Mucosa of descending colon (tissue), 3 donors: ENCODE results near the gene GJB6. TPM values are rescaled to one million over a fixed set of nuclear protein-coding genes. Genes with fewer than 3 reads are reported as not detected.

Experiments
- ATAC-seq: fragments of 200-7000 bp; cut with Tn5 transposase; one replicate; pipeline ENCODE4 v1.9.1; 2020; ENCODE audit warnings: mild to moderate bottlenecking, moderate library complexity
- DNase-seq, 3 donors: peaks; one replicate each; pipeline ENCODE4 v3.0.0-alpha.2; 2020
- H3K36me3 ChIP-seq: fragments of 200-600 bp; one replicate; pipeline ENCODE4 v1.8.0; 2021; ENCODE audit warnings: low read depth, mild to moderate bottlenecking
- H3K4me1 ChIP-seq: fragments of 200-600 bp; one replicate; pipeline ENCODE4 v1.8.0; 2021; ENCODE audit warnings: low read depth, mild to moderate bottlenecking
- H3K4me3 ChIP-seq: fragments of 200-600 bp; one replicate; pipeline ENCODE4 v1.8.0; 2021; ENCODE audit warnings: mild to moderate bottlenecking
- H3K9me3 ChIP-seq: fragments of 200-600 bp; one replicate; pipeline ENCODE4 v1.8.0; 2021; ENCODE audit warnings: mild to moderate bottlenecking
- intact Hi-C, 2 donors: fragments of 100-400 bp; cut with DNase I in 1 of 2; cut with micrococcal nuclease in 1 of 2; formaldehyde crosslinking; loops; one replicate each; pipeline versions ENCODE4 v1.11.0 to v1.11.1; 2022; cut with DNase I, micrococcal nuclease
- total RNA-seq, 3 donors: library from RNA; stranded (reverse); fragmentation: NEBNext Ultra II Directional in 2 of 3; extraction: Animal tissue kit (Norgen Biotek cat#: 25700) in 2 of 3; gene quantifications; one replicate each; pipeline versions ENCODE4 v1.2.1 to v1.2.4, GENCODE V29; 2021 to 2023
- TF ChIP-seq, protein P1 (sequence below): fragments of 200-600 bp; IDR thresholded peaks from one replicate; pipeline ENCODE4 v1.8.0; 2022; ENCODE audit warnings: antibody characterized with exemption, mild to moderate bottlenecking
- donor health status: DM: no; HTN: no; CAD: no; lungs with moderate emphysema.
- donor health status: DM: no; HTN: no; CAD: no.
- donor health status: DM: no; HTN: yes; CAD: no.

The GJB6 gene
- total RNA-seq, 3 donors from 2014 or later, result not detected

- Histone ChIP-seq H3K9me3 (no peaks in the 10 kb centered on the region), H3K4me3 (no peak overlapping the region), H3K4me1 (peaks cover 10% of the 10 kb centered on the region), H3K36me3 (no peaks in the 10 kb centered on the region)
- intact Hi-C loops, result no loop called here
- no peak for DNase-seq
- ATAC-seq, result no peak
- TF ChIP-seq, protein P1, sequence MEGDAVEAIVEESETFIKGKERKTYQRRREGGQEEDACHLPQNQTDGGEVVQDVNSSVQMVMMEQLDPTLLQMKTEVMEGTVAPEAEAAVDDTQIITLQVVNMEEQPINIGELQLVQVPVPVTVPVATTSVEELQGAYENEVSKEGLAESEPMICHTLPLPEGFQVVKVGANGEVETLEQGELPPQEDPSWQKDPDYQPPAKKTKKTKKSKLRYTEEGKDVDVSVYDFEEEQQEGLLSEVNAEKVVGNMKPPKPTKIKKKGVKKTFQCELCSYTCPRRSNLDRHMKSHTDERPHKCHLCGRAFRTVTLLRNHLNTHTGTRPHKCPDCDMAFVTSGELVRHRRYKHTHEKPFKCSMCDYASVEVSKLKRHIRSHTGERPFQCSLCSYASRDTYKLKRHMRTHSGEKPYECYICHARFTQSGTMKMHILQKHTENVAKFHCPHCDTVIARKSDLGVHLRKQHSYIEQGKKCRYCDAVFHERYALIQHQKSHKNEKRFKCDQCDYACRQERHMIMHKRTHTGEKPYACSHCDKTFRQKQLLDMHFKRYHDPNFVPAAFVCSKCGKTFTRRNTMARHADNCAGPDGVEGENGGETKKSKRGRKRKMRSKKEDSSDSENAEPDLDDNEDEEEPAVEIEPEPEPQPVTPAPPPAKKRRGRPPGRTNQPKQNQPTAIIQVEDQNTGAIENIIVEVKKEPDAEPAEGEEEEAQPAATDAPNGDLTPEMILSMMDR, result no peak
These were observed 598 bp upstream of the GJB6 start for GRCh38 chr13:20232556-20233277.

GRCh38 chr13:20230913-20231838, 943 bp downstream of the GJB6 start:
- ATAC-seq, result no peak
- Histone ChIP-seq H3K4me3 (no peak overlapping the region), H3K9me3 (no peaks in the 10 kb centered on the region), H3K36me3 (no peaks in the 10 kb centered on the region), H3K4me1 (peaks cover 10% of the 10 kb centered on the region)
- TF ChIP-seq, protein P1, result no peak
- no peak for DNase-seq
- intact Hi-C loops, result no loop called here

DNA sequence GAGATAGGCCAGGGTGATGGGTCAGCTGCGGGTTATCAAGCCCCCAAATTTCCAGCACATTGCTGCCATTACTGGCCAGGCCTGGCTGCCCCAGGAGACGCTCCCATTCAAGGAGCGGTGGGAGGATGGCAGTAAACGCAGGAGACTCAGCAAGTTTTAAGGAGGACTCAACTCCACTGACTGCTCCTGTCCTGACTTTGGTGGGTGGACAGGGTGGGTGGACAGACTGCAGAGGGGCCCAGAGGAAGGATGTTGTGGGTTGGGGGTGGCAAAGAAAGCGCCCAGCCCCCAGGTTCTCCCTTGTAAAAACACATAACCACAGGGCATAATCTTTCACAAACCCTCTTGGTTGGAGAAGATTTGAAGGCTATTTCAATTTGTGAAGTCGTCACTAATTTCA, 4.4 kb downstream of the GJB6 start:
- TF ChIP-seq, protein P1, result no peak
- no peak overlapping the region for H3K4me3 ChIP-seq
- peaks cover 10% of the 10 kb centered on the region for H3K4me1 ChIP-seq
- no peaks in the 10 kb centered on the region for H3K9me3 ChIP-seq
- intact Hi-C loops, result no loop called here
- no peaks in the 10 kb centered on the region for H3K36me3 ChIP-seq
- no peak for ATAC-seq
- DNase-seq, result no peak

DNA sequence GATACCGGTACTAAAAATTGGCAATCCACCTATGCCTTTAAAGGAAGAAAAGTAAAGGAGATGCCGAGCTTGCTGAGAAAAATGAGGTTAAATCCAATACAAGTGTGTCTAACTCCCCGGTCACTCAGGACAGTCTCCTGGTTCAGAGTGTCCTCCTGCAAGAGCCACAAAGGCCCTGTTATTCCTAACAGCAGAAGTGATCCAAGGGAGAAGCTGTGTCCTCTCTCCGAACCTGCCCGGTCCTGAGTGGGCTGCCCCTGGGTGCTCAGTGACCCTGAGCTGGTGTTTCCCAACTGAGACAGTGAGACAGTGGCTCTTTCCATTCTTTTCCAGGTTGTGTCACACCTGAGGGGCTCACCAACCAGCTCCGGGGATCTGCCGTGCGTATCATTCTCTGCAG, 4.8 kb downstream of the GJB6 start:
- Histone ChIP-seq H3K36me3 (no peaks in the 10 kb centered on the region), H3K4me3 (no peak overlapping the region), H3K9me3 (no peaks in the 10 kb centered on the region), H3K4me1 (peaks cover 7% of the 10 kb centered on the region)
- no peak for ATAC-seq
- TF ChIP-seq, protein P1, result no peak
- intact Hi-C loops, result no loop called here
- DNase-seq, result no peak

GRCh38 chr13:20222553-20222952, 9.6 kb downstream of the GJB6 start:
- intact Hi-C loops, result no loop called here
- no peak overlapping the region for H3K4me3 ChIP-seq
- H3K36me3 ChIP-seq, result no peaks in the 10 kb centered on the region
- no peaks in the 10 kb centered on the region for H3K9me3 ChIP-seq
- no peaks in the 10 kb centered on the region for H3K4me1 ChIP-seq
- DNase-seq, result no peak
- TF ChIP-seq, protein P1, result no peak
- ATAC-seq, result no peak
